ENCODE measurements around the gene CDK14. TPM values are rescaled to one million over a fixed set of nuclear protein-coding genes. Genes with fewer than 3 reads are reported as not detected.

The CDK14 gene
- total RNA-seq, 6 donors from 2014 or later: 21.7 to 53.4 (median 37.1) TPM

DNA sequence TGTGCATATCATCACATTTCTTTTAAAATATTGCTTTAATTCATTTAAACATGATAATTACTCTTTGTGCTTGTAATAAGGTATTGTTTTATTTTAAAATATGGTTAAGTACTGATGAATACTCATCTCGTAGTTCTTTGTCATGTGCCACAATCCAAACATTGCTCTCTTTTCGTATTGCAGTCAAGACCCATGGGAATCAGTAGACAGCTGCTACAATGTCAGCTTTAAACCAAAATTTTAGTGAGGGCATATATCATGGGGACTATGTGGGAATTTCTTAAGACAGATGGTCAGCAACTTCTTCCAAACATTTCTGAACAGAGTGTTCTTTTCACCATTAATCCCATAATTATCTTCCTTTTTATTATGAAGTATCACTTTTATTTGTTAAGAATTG is 590.9 kb downstream of the CDK14 start:
- WGBS, 2 donors: 91 to 93% methylated on average over 2 of the region's 2 CpGs
- Histone ChIP-seq H3K27ac (no peak overlapping the region), H3K4me1 (no peaks in the 10 kb centered on the region), H3K36me3 (no peaks in the 10 kb centered on the region), H3K27me3 (no peaks in the 10 kb centered on the region), H3K9me3 (no peaks in the 10 kb centered on the region), H3K4me3 (no peak overlapping the region)
- DNase-seq (no peak), ATAC-seq (ENCODE audit: low FRiP score in 2 of 2) (no peak)
- TF ChIP-seq, protein P1, sequence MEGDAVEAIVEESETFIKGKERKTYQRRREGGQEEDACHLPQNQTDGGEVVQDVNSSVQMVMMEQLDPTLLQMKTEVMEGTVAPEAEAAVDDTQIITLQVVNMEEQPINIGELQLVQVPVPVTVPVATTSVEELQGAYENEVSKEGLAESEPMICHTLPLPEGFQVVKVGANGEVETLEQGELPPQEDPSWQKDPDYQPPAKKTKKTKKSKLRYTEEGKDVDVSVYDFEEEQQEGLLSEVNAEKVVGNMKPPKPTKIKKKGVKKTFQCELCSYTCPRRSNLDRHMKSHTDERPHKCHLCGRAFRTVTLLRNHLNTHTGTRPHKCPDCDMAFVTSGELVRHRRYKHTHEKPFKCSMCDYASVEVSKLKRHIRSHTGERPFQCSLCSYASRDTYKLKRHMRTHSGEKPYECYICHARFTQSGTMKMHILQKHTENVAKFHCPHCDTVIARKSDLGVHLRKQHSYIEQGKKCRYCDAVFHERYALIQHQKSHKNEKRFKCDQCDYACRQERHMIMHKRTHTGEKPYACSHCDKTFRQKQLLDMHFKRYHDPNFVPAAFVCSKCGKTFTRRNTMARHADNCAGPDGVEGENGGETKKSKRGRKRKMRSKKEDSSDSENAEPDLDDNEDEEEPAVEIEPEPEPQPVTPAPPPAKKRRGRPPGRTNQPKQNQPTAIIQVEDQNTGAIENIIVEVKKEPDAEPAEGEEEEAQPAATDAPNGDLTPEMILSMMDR (IDR thresholded peaks at IDR 0.05): no peak
- TF ChIP-seq EP300 (IDR thresholded peaks at IDR 0.05) (no peak), POLR2AphosphoS5 (IDR thresholded peaks at IDR 0.05) (no peak), POLR2A (IDR thresholded peaks at IDR 0.05) (no peak)

DNA sequence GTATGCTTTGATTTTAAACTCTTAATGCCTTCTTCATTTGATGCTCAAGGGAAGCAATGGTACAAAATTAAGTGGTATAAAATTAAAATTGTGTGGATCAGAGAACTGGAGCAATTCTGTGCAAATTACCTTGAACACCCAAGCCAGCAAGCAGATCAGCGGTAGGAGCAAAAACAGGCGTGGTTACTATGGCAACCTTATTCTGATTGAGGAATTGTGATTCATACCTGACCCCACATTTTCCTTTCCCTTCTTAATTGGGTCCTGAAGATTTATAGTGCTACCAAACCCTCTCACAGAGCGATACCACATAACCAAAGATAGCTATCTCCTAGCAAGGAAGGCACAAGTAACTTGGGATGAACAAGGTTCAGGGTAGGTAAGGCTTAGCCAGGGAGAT is 595.6 kb downstream of the CDK14 start:
- no peak overlapping the region for H3K4me3 ChIP-seq
- no peak for TF ChIP-seq POLR2A (IDR thresholded peaks at IDR 0.05)
- TF ChIP-seq POLR2AphosphoS5 (IDR thresholded peaks at IDR 0.05): no peak
- TF ChIP-seq, protein P1 (IDR thresholded peaks at IDR 0.05): no peak
- TF ChIP-seq EP300 (IDR thresholded peaks at IDR 0.05): no peak
- DNase-seq (no peak), ATAC-seq (ENCODE audit: low FRiP score in 2 of 2) (no peak)
- 91 to 95% methylated on average over 3 of the region's 3 CpGs for WGBS, 2 donors
- H3K4me1 ChIP-seq: no peaks in the 10 kb centered on the region
- no peaks in the 10 kb centered on the region for H3K36me3 ChIP-seq
- no peaks in the 10 kb centered on the region for H3K9me3 ChIP-seq
- no peaks in the 10 kb centered on the region for H3K27me3 ChIP-seq
- no peak overlapping the region for H3K27ac ChIP-seq

DNA sequence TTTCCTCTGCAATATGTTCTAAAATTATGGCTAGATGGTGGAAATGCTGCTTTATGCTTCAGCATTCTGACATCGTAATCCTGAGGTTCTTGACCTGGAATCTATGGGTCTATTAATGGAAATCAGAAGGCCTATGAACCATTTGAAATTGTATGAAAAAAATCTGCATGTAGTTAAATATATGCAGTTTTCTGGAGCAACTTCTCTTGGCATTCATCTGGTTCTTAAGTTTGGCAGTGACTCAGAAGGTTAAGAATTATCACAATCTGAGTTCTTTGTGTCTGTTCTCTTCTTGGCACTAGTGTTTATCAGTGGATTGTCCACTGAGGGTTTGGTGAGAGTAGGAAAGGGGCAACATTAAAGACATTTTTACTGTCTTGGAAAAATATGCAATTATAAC is 597.0 kb downstream of the CDK14 start:
- Histone ChIP-seq H3K4me1 (no peaks in the 10 kb centered on the region), H3K36me3 (no peaks in the 10 kb centered on the region), H3K27ac (no peak overlapping the region), H3K9me3 (no peaks in the 10 kb centered on the region), H3K4me3 (no peak overlapping the region), H3K27me3 (no peaks in the 10 kb centered on the region)
- no peak for TF ChIP-seq POLR2AphosphoS5 (IDR thresholded peaks at IDR 0.05)
- no peak for TF ChIP-seq POLR2A (IDR thresholded peaks at IDR 0.05)
- no peak for TF ChIP-seq EP300 (IDR thresholded peaks at IDR 0.05)
- TF ChIP-seq, protein P1 (IDR thresholded peaks at IDR 0.05): no peak
- no peak for DNase-seq
- 76 to 81% methylated on average over 1 of the region's 1 CpG for WGBS, 2 donors
- ATAC-seq (ENCODE audit: low FRiP score in 2 of 2): no peak

DNA sequence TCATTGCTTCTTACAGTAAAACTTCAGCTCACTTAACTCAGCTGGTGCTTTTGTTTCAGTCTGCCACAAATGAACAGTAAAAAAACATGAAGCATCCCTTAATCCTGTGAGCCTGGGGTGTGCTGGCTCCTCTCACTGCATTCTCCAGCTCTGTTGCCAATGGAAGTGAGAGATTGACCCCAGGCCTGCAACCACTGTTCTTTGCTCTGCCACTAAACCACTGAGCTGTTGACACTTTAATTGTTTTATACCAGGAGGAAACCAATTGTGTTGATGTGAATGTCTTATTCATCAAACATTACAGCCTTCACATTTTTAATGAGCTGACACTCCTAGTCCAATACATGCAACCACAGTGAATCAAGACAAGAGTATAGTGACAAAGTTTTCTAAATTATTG is 598.7 kb downstream of the CDK14 start:
- Histone ChIP-seq H3K9me3 (no peaks in the 10 kb centered on the region), H3K27me3 (no peaks in the 10 kb centered on the region), H3K4me3 (no peak overlapping the region), H3K36me3 (no peaks in the 10 kb centered on the region), H3K27ac (no peak overlapping the region), H3K4me1 (no peaks in the 10 kb centered on the region)
- TF ChIP-seq POLR2AphosphoS5 (IDR thresholded peaks at IDR 0.05): no peak
- no peak for TF ChIP-seq POLR2A (IDR thresholded peaks at IDR 0.05)
- TF ChIP-seq EP300 (IDR thresholded peaks at IDR 0.05): no peak
- TF ChIP-seq, protein P1 (IDR thresholded peaks at IDR 0.05): no peak
- ATAC-seq (ENCODE audit: low FRiP score in 2 of 2): no peak
- DNase-seq: no peak

DNA sequence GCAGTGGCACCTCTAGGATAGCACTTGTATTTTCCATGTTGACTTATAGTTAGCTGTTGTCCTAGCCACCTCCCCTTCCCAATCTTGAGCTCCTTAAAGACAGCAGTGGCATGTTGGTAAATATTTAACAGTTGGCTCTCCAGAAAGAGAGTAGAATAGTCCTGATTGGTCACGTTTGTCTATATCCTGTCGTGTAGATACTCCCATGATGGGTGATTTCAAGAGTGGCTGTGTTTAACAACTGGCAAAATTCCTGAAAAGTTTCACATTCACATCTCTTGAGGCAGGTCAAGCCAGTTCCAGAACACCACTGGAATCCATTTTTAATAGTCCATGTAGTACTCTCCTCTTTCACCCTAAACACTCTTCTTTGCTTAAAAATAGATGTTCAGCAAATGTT is 599.9 kb downstream of the CDK14 start:
- DNase-seq (no peak), ATAC-seq (ENCODE audit: low FRiP score in 2 of 2) (no peak)
- Histone ChIP-seq H3K27me3 (no peaks in the 10 kb centered on the region), H3K27ac (no peak overlapping the region), H3K36me3 (no peaks in the 10 kb centered on the region), H3K9me3 (no peaks in the 10 kb centered on the region), H3K4me1 (no peaks in the 10 kb centered on the region), H3K4me3 (no peak overlapping the region)
- no peak for TF ChIP-seq POLR2A (IDR thresholded peaks at IDR 0.05)
- TF ChIP-seq, protein P1 (IDR thresholded peaks at IDR 0.05): no peak
- TF ChIP-seq EP300 (IDR thresholded peaks at IDR 0.05): no peak
- no peak for TF ChIP-seq POLR2AphosphoS5 (IDR thresholded peaks at IDR 0.05)
- 70 to 90% methylated on average over 2 of the region's 2 CpGs for WGBS, 2 donors

Measured in upper lobe of left lung (tissue), 6 donors.